Myometrial cell (primary cell): ENCODE measurements around the gene DYNC2H1. TPM values are rescaled to one million over a fixed set of nuclear protein-coding genes. Genes with fewer than 3 reads are reported as not detected.

Experiments used
- total RNA-seq: library from RNA; depleted of rRNA; stranded (reverse); fragments of >200 nt; gene quantifications from 2 replicates; pipeline ENCODE4 v1.2.3, GENCODE V29; 2015

Gene DYNC2H1, protein sequence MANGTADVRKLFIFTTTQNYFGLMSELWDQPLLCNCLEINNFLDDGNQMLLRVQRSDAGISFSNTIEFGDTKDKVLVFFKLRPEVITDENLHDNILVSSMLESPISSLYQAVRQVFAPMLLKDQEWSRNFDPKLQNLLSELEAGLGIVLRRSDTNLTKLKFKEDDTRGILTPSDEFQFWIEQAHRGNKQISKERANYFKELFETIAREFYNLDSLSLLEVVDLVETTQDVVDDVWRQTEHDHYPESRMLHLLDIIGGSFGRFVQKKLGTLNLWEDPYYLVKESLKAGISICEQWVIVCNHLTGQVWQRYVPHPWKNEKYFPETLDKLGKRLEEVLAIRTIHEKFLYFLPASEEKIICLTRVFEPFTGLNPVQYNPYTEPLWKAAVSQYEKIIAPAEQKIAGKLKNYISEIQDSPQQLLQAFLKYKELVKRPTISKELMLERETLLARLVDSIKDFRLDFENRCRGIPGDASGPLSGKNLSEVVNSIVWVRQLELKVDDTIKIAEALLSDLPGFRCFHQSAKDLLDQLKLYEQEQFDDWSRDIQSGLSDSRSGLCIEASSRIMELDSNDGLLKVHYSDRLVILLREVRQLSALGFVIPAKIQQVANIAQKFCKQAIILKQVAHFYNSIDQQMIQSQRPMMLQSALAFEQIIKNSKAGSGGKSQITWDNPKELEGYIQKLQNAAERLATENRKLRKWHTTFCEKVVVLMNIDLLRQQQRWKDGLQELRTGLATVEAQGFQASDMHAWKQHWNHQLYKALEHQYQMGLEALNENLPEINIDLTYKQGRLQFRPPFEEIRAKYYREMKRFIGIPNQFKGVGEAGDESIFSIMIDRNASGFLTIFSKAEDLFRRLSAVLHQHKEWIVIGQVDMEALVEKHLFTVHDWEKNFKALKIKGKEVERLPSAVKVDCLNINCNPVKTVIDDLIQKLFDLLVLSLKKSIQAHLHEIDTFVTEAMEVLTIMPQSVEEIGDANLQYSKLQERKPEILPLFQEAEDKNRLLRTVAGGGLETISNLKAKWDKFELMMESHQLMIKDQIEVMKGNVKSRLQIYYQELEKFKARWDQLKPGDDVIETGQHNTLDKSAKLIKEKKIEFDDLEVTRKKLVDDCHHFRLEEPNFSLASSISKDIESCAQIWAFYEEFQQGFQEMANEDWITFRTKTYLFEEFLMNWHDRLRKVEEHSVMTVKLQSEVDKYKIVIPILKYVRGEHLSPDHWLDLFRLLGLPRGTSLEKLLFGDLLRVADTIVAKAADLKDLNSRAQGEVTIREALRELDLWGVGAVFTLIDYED (N-terminal part only)
- 20.7 and 23.1 TPM in 2 replicates for total RNA-seq

DNA sequence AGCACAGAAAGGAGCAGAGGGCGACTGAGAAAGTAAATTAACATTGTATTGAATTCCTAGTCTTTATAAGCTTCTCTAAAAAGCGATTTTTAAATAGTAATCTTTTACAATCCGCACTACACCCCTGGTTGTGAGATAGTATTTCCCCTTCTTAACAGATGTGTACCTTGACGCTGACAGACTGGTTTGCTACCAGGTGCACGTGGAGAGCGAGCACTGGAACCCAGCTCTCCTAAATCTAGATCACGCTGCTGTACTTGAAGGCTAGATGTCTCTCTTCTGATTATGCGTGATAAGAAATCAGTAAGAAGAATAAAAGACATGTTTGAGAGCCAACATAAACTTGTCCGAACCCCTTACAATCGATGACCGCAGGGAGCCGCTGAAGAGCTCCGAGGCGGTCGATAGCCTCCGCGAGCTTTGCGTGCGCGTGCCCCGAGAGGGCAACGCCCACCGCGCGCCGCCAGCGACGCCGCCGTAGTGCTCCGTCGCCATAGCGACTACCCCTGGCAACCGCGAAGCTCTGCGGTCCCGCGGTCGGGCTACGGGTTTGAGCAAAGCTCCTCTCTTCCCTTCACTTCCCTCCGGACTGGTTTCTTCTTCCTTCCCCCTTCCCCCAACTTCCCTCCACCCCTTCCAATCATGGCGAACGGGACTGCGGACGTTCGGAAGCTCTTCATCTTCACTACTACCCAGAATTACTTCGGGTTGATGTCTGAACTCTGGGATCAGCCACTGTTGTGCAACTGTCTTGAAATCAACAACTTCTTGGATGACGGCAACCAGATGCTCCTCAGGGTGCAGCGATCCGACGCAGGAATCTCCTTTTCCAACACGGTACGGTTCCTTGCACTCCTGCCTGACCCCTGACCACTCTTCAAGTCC is at the start of gene DYNC2H1:
TSS of gene DYNC2H1 (plus strand) at position 494 of the 885 bp plus-strand sequence. CDS start at position 643, 149 bp downstream.

DNA sequence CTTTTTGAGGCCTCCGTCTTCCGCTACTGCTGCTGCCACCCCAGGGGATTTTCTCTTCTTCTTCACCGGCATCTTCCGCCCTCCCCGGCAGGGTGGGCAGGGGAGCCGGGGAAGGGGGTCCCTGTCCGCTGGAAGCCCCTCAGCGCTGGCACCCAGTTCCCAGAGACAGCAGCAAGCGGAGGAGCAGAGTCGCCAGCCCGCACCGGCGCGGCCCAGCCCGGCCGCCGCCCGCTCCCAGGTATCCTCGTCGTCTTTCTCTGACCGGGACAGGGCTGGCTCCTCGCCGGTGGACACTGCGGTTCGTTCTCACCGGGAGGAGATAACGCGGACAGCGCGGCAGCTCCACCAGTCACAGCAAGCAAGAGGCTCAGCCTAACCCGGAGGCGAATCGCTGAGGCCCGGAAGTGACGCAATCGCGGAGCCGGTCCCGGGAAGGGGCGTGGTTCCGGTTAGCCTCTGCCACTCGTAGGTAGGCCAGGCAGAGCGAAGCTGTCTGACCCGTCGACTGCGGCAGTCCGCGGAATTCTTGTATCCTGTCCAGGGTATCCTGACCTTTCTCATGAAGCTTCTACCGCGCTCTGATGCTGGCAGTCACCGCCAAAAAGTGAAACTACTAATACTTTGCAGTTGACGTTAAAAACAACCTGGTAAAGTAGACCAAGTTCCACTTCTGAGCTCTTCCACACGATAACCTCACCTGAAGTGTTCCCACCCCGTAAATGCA is 17.3 kb upstream of the DYNC2H1 start, which contains the start of gene DCUN1D5:
TSS of gene DCUN1D5 (minus strand) at position 360 of the 724 bp plus-strand sequence. CDS start at position 72, 288 bp downstream.

Other genes with a start within 250 kb of the DYNC2H1 start
- gene MMP12, start 234.4 kb upstream of the DYNC2H1 start, total RNA-seq, result not detected in 2 replicates
- not detected in 2 replicates for gene MMP13, start 153.7 kb upstream of the DYNC2H1 start, total RNA-seq
- gene DCUN1D5, start 17.3 kb upstream of the DYNC2H1 start, total RNA-seq, result 81.3 and 122 TPM in 2 replicates